ENCODE results near the gene AFF2.

Gene AFF2

GRCh38 chrX:148698221-148698620, 197.8 kb downstream of the AFF2 start:
- H3K9me3 ChIP-seq, result no peaks in the 10 kb centered on the region
- H3K4me3 ChIP-seq, result no peak overlapping the region
- no peak for TF ChIP-seq CTCF (IDR thresholded peaks at IDR 0.05)
- no peaks in the 10 kb centered on the region for H3K36me3 ChIP-seq
- H3K27me3 ChIP-seq, result no peaks in the 10 kb centered on the region
- no peaks in the 10 kb centered on the region for H3K4me1 ChIP-seq
- no peak overlapping the region for H3K27ac ChIP-seq
- DNase-seq, result no peak
- intact Hi-C loops (cut with DNase I; ENCODE audit: low total_unique reads), result no loop called here

GRCh38 chrX:148700021-148700420, 199.6 kb downstream of the AFF2 start:
- Histone ChIP-seq H3K9me3 (no peaks in the 10 kb centered on the region), H3K4me1 (no peaks in the 10 kb centered on the region), H3K4me3 (no peak overlapping the region), H3K36me3 (no peaks in the 10 kb centered on the region), H3K27ac (no peak overlapping the region), H3K27me3 (no peaks in the 10 kb centered on the region)
- intact Hi-C loops (cut with DNase I; ENCODE audit: low total_unique reads), result no loop called here
- no peak for TF ChIP-seq CTCF (IDR thresholded peaks at IDR 0.05)
- DNase-seq, result no peak

- Histone ChIP-seq H3K4me3 (no peak overlapping the region), H3K36me3 (no peaks in the 10 kb centered on the region), H3K27me3 (no peaks in the 10 kb centered on the region), H3K27ac (no peak overlapping the region), H3K9me3 (no peaks in the 10 kb centered on the region), H3K4me1 (no peaks in the 10 kb centered on the region)
- DNase-seq, result no peak
- intact Hi-C loops (cut with DNase I; ENCODE audit: low total_unique reads), result no loop called here
- TF ChIP-seq CTCF (IDR thresholded peaks at IDR 0.05), result no peak
Observed at GRCh38 chrX:148713981-148714380, 213.6 kb downstream of the AFF2 start.

- no peaks in the 10 kb centered on the region for H3K36me3 ChIP-seq
- H3K4me1 ChIP-seq, result no peaks in the 10 kb centered on the region
- no peak for DNase-seq
- intact Hi-C loops (cut with DNase I; ENCODE audit: low total_unique reads), result no loop called here
- no peaks in the 10 kb centered on the region for H3K27me3 ChIP-seq
- no peak overlapping the region for H3K27ac ChIP-seq
- no peak for TF ChIP-seq CTCF (IDR thresholded peaks at IDR 0.05)
- H3K9me3 ChIP-seq, result no peaks in the 10 kb centered on the region
- no peak overlapping the region for H3K4me3 ChIP-seq
Observed at GRCh38 chrX:148715361-148715760, 214.9 kb downstream of the AFF2 start.

GRCh38 chrX:148722966-148723365, 222.5 kb downstream of the AFF2 start:
- Histone ChIP-seq H3K27ac (no peak overlapping the region), H3K4me1 (no peaks in the 10 kb centered on the region), H3K27me3 (no peaks in the 10 kb centered on the region), H3K36me3 (no peaks in the 10 kb centered on the region), H3K9me3 (no peaks in the 10 kb centered on the region), H3K4me3 (no peak overlapping the region)
- intact Hi-C loops (cut with DNase I; ENCODE audit: low total_unique reads), result no loop called here
- DNase-seq, result no peak
- TF ChIP-seq CTCF (IDR thresholded peaks at IDR 0.05), result no peak

- Histone ChIP-seq H3K4me3 (no peak overlapping the region), H3K27me3 (no peaks in the 10 kb centered on the region), H3K36me3 (no peaks in the 10 kb centered on the region), H3K4me1 (no peaks in the 10 kb centered on the region), H3K9me3 (no peaks in the 10 kb centered on the region), H3K27ac (no peak overlapping the region)
- intact Hi-C loops (cut with DNase I; ENCODE audit: low total_unique reads), result no loop called here
- no peak for DNase-seq
- TF ChIP-seq CTCF (IDR thresholded peaks at IDR 0.05), result no peak
Observed at GRCh38 chrX:148723551-148723950, 223.1 kb downstream of the AFF2 start.
